Myocyte (in vitro differentiated cells): Measurements from ENCODE around the gene RNU2-1. TPM values are rescaled to one million over a fixed set of nuclear protein-coding genes. Genes with fewer than 3 reads are reported as not detected.
"Not testable (repeated sequence)": the region's sequence is repeated elsewhere in the genome, so short reads cannot be mapped to it uniquely, and the experiment has no call there.

Experiments
- DNase-seq: peaks from one replicate; pipeline ENCODE4 v3.0.0-alpha.2; 2012; ENCODE audit warnings: low read depth
- total RNA-seq: library from RNA; depleted of rRNA; stranded (reverse); fragments of >200 nt; gene quantifications from 2 replicates; pipeline ENCODE4 v1.2.3, GENCODE V29; 2014

The RNU2-1 gene
- total RNA-seq, 1 donor from 2014 or later: not detected

DNA sequence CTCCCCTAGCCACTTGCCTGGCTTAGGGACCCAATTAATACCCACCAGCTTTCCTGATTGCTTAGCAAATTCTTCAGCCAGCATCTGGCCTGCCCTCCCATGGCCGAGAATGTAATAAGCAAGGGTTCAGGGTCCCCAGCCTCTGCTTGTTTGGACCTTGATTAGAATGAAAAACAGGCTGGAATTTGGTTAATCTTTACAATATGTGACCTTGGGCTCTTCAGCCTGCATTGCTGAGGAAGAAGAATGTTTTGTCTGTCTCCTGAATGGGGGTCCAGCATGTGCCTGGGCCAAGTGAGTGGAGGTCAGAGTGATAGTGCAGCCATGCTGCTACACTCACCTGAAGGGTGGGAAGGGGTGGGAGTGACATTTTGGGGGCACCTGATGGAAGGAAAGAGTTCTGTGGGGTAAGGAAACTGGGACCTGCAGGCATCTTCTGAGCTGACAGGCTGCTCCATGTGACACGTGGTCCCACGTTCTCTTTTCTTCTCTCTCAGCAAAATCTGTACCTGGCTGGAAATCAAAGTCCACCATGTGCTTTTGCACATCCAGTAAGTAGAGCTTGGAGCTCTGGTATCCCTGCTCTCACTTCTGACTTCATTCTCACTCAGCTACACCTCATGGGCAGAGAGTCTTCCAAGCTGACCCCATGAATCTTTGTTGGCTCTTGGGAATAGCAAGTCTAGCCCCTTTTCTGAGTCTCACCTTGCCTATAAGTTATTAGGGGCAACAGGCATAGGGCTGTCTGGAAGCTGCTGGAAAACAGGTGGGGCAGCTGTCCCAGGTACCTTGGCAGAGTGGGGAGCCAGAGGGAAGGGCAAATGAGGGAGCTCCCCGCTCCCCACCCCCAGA lies 16.8 kb downstream of the RNU2-1 start:
- no peak for DNase-seq

DNA sequence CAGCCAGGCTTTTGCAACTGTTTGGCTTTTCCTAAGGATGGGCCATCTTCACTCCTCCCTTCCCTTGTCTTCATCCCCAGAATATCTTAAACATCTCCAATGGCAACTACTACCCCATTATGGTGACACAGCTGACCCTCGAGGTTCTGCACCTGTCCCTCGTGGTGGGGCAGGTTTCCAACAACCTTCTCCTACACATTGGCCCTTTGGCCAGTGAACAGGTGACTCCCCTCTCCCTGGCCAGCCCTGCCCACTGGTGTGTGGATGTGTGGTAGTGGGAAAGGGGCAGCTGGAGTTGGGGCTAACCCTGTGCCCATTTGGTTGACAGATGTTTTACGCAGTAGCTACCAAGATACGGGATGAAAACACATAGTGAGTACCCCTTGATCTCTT lies 17.4 kb downstream of the RNU2-1 start:
- DNase-seq: peak; percentile 93

DNA sequence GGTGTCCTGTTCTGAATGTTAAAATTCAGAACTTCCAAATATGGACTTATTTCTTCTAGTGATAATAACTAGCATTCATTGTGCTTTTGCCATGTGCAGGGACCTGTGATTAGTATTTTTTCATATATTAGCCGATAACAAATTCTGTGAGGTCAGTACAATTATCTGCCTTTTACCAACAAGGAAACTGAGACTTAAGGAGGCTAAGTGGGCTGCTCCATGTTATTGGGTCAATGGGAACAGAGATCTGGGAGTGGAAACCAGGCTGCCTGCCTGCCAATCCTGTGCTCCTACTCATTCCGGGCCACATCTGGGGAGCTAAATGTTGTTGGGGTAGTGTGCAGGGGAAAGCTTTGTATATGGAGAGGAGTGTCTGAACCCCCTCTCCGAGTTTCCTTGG lies 18.4 kb downstream of the RNU2-1 start:
- no peak for DNase-seq

DNA sequence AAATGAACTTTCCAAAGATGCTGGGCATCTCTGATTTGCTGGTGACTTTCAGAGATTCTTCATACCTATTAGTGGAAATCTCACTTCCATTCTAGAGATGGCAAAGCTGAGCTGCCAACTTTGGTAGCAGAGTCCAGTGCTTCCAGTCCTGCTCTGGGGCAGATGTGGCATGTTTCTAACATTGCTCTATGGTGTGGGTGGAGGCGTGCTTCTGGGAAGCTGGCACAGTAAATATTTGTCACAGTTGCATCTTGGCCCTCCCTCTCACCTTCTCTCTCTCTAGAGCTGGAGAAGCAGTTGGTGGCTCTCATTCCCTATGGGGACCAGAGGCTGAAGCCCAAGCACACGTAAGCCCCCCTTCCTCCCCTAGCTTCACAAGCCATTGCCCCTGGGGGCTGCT lies 20.2 kb downstream of the RNU2-1 start:
- no peak for DNase-seq

DNA sequence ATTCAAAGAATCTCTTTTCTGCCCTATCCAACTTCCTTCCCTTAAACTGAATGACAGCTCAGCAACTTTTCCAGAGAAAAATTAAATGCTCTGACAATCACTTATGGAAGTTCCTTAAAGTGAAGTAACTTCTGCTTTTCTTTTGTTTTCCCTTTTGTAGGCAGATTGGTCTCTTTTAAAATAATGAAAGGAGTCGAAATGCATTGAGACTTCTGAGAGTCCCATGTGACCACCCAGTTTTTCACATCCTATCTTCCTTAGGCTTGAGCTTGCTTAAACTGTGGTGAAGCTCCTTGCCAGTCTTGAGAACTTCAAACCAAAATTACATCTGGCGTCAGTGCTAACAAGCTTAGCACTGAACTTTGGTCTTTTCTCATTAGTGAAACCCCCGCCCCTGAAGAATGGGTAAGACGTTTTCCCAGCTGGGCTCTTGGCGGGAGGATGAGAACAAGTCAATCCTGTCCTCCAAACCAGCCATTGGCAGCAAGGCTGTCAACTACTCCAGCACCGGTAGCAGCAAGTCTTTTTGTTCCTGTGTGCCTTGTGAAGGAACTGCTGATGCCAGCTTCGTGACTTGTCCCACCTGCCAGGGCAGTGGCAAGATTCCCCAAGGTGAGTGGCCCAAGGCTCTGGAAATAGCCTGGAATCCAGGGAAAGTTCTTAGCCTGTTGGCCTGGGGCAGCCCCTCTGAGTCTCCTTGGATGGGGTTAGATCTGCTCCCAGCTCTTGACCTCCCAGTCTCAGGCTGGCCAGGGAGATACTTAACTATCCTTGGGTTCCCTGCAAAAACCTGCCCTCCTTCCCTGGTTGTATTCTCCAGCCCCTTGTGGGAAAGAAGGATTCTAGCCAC lies 20.9 kb downstream of the RNU2-1 start:
- no peak for DNase-seq

DNA sequence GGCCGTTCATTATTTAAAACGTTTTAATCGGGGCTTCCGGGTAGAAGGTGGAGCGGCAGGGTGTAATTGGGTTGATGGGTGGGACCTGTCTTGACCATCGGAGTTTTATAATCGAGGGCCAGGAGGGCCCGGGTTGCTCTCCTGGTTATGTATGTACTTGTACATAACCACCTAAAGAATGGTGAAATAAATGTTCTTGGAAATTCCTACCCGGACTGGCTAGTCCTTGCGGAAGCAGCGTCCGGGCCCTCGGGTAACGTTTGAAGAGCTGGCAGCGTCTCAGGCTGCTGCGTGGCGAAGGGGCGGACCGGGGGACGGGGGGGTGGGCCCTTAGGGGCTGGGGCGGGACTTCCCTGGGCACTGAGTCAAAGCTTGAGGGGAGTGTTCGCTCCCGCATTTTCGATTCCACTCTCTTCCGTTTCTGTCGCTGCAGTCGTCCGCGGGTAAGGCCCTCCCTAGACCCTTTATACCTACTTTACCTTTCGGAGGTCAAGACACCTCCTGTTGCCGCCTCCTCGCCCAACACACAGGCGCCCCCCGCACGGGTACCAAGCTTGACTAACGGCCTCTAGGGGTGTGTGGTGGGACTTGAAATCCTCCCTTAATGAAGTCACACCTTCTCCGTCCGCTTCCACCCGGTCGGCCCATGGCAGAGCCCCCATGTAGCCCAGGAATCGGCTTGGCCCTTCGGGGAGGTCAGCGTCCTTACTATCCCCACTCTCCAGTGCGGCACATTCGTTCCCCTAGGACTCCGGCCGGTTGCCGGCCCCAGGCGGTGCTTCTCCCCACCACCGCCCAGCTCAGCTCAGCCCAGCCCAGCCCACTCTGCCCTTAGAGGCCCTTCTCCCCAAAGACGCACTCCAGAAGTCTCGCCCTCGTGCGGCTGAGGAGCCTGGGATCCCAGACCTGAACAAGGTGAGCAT lies 22.0 kb downstream of the RNU2-1 start, which contains the start of gene TMEM106A:
TMEM106A (plus strand) TSS at position 396 of the 923 bp plus-strand sequence. CDS start 1,167 bp downstream, outside the sequence.
- peak; percentile 81 for DNase-seq

DNA sequence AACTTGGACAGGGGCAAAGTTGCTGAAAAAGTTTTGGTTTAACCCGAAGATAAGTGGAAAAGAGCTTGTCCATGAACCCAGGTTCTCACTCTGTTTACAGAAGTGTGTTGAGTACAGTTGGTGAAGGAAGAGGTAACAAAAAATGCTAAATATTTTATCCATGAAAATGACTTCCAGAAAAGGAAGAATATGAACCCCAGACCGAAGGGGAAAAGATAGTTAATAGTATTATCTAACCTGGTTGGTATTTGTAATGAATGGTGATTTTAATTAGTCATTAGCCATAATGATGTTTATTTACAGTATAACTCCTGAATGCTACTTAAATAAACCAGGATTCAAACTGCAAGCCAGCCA lies 22.7 kb downstream of the RNU2-1 start:
- no peak for DNase-seq

DNA sequence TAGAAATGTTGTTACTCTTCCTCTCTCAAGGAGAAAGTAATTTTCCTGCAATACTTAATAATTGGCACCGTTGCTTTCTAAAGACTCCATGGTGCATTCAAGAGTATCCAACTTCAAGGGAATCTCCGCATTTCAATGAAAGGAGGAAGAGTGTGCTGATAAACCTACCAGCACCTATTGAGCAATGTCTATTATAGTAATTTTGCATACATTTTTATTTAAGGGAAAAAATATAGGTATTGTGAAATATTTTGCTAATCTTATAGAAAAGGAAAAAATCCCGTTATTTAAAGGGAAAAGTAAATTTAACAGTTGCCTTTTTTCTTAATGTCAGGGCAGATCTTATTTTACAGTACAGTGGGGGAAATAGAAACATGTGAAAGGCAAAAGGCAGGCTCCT lies 23.2 kb downstream of the RNU2-1 start:
- no peak for DNase-seq

DNA sequence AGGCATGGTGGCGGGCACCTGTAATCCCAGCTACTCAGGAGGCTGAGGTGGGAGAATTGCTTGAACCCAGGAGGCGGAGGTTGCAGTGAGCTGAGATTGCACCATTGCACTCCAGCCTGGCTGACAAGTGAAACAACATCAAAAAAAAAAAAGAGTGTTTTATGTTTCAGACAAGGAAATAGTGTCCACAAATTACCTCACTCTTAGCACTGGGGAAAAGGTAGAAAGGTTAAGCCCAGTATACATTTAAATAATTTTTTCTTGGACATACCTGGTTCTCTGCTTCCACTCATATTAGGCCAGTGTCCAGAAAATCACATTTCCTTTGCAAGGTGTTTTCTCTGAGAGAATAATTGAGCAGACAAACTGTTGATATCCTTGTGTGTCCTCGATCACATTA lies 30.8 kb downstream of the RNU2-1 start:
- not testable (repeated sequence) for DNase-seq

DNA sequence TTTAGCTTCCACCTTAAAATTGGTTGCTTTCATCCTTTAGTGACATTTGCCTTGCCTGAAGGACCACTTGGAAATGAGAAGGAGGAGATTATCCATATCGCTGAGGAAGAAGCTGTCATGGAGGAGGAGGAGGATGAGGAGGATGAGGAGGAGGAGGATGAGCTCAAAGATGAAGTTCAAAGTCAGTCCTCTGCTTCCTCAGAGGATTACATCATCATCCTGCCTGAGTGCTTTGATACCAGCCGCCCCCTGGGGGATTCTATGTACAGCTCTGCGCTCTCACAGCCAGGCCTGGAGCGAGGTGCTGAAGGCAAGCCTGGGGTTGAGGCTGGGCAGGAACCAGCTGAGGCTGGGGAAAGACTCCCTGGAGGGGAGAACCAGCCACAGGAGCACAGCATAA lies 33.6 kb downstream of the RNU2-1 start:
- DNase-seq: no peak

DNA sequence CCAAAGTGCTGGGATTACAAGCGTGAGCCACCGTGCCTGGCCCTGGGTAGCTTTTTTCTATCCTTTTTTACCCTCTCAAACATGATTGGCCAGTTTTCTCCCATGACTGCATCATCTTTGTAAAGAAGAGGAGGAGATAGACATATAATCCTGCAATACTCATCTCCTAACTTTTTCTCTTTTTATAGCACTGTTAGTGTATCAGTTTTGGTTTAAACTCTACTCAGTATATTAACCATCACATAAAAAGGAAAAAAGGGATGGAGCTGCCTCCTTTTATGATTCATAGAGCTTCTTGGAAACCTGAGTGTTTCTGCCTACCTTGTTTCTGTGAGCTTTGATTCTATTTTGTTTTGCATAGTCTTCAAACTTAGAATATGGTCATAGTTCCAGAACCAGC lies 34.1 kb downstream of the RNU2-1 start:
- DNase-seq: no peak

DNA sequence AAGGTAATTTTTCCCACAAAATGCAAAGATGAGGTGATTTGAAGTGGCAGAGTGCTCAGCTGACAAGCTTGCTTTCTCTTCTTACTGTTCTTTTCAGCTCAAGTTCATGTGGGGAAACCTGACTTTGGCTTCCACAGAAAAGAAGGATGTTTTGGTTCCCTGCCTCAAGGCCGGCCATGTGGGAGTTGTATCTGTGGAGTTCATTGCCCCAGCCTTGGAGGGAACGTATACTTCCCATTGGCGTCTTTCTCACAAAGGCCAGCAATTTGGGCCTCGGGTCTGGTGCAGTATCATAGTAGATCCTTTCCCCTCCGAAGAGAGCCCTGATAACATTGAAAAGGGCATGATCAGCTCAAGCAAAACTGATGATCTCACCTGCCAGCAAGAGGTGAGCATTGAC lies 40.5 kb downstream of the RNU2-1 start:
- DNase-seq: no peak

DNA sequence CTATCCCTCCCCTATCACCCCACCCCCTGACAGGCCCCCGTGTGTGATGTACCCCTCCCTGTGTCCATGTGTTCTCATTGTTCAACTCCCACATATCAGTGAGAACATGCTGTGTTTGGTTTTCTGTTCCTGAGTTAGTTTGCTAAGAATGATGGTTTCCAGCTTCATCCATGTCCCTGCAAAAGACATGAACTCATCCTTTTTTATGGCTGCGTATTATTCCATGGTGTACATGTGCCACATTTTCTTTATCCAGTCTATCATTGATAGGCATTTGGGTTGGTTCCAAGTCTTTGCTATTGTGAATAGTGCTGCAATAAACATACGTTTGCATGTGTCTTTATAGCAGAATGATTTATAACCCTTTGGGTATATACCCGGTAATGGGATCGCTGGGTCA lies 47.1 kb downstream of the RNU2-1 start:
- not testable (repeated sequence) for DNase-seq

DNA sequence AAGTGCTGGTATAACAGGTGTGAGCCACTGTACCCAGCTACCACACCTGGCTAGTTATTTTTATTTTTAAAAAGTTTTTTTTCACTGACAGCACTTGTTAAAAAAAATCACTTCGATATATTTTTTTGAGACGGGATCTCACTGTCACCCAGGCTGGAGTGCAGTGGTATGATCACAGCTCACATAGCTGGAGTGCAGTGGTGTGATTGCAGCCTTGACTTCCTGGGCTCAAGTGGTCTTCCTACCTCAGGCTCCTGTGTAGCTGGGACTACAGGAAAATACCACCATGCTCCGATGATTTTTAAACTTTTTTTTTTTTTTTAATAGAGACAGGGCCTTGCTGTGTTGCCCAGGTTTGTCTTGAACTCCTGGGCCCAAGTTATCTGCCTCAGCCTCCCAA lies 49.9 kb downstream of the RNU2-1 start:
- no peak for DNase-seq

Other genes starting within 250 kb of the RNU2-1 start
- 1,015 and 1,025 TPM in 2 replicates for gene RPL27, start 235.6 kb downstream of the RNU2-1 start, total RNA-seq
- 18.5 and 23.6 TPM in 2 replicates for gene IFI35, start 227.2 kb downstream of the RNU2-1 start, total RNA-seq
- gene VAT1, start 211.6 kb downstream of the RNU2-1 start, total RNA-seq: 346 and 366 TPM in 2 replicates
- gene RND2, start 208.7 kb downstream of the RNU2-1 start, total RNA-seq: 0.35 and 0.78 TPM in 2 replicates
- gene BRCA1, start 108.6 kb downstream of the RNU2-1 start, total RNA-seq: 4.9 and 5.2 TPM in 2 replicates
- gene NBR1, start 62.8 kb downstream of the RNU2-1 start, total RNA-seq: 106 and 135 TPM in 2 replicates
- gene TMEM106A, start 22.1 kb downstream of the RNU2-1 start, total RNA-seq: 2.2 and 2.9 TPM in 2 replicates
- 0.62 TPM in 1 of 2 replicates, not detected in the other for gene CCDC200, start 5.4 kb downstream of the RNU2-1 start, total RNA-seq
- 54.6 and 70.4 TPM in 2 replicates for gene ARL4D, start 165.0 kb upstream of the RNU2-1 start, total RNA-seq
- gene DHX8, start 250.0 kb upstream of the RNU2-1 start, total RNA-seq: 33.3 and 39.3 TPM in 2 replicates